ENCODE results near the gene SSBP3. TPM values are rescaled to one million over a fixed set of nuclear protein-coding genes. Genes with fewer than 3 reads are reported as not detected.

The SSBP3 gene
- total and polyA plus RNA-seq, 9 of the 15 experiments (the other 6 are each of a cell fraction or from before 2014, with no cell fraction given): 8.7 to 108 (median 33.8) TPM

GRCh38 chr1:54220004-54220811 is 186.0 kb downstream of the SSBP3 start (continued):
- TF ChIP-seq ZNF253 (CRISPR knock-in tag; conservative IDR thresholded peaks at IDR 0.05): no peak
- TF ChIP-seq PHTF2 (CRISPR knock-in tag; IDR thresholded peaks at IDR 0.05): no peak
- TF ChIP-seq MAX (CRISPR knock-in tag; IDR thresholded peaks at IDR 0.05): no peak
- no peak for TF ChIP-seq ZNF57 (CRISPR knock-in tag; IDR thresholded peaks at IDR 0.05)
- TF ChIP-seq TGIF2 (CRISPR knock-in tag; IDR thresholded peaks at IDR 0.05): no peak
- TF ChIP-seq ZNF583 (CRISPR knock-in tag; IDR thresholded peaks at IDR 0.05): no peak
- TF ChIP-seq, protein P1, sequence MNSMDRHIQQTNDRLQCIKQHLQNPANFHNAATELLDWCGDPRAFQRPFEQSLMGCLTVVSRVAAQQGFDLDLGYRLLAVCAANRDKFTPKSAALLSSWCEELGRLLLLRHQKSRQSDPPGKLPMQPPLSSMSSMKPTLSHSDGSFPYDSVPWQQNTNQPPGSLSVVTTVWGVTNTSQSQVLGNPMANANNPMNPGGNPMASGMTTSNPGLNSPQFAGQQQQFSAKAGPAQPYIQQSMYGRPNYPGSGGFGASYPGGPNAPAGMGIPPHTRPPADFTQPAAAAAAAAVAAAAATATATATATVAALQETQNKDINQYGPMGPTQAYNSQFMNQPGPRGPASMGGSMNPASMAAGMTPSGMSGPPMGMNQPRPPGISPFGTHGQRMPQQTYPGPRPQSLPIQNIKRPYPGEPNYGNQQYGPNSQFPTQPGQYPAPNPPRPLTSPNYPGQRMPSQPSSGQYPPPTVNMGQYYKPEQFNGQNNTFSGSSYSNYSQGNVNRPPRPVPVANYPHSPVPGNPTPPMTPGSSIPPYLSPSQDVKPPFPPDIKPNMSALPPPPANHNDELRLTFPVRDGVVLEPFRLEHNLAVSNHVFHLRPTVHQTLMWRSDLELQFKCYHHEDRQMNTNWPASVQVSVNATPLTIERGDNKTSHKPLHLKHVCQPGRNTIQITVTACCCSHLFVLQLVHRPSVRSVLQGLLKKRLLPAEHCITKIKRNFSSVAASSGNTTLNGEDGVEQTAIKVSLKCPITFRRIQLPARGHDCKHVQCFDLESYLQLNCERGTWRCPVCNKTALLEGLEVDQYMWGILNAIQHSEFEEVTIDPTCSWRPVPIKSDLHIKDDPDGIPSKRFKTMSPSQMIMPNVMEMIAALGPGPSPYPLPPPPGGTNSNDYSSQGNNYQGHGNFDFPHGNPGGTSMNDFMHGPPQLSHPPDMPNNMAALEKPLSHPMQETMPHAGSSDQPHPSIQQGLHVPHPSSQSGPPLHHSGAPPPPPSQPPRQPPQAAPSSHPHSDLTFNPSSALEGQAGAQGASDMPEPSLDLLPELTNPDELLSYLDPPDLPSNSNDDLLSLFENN (IDR thresholded peaks at IDR 0.05; ENCODE audit: low read depth in 2 of 2, low read length in 2 of 2): no peak
- no peak for TF ChIP-seq YBX1 (IDR thresholded peaks at IDR 0.05)
- TF ChIP-seq ZNF707 (CRISPR knock-in tag; conservative IDR thresholded peaks at IDR 0.05): no peak
- peak; percentile 71 for TF ChIP-seq MAFK (IDR thresholded peaks at IDR 0.05; ENCODE audit: low read length)
- TF ChIP-seq, protein P2, sequence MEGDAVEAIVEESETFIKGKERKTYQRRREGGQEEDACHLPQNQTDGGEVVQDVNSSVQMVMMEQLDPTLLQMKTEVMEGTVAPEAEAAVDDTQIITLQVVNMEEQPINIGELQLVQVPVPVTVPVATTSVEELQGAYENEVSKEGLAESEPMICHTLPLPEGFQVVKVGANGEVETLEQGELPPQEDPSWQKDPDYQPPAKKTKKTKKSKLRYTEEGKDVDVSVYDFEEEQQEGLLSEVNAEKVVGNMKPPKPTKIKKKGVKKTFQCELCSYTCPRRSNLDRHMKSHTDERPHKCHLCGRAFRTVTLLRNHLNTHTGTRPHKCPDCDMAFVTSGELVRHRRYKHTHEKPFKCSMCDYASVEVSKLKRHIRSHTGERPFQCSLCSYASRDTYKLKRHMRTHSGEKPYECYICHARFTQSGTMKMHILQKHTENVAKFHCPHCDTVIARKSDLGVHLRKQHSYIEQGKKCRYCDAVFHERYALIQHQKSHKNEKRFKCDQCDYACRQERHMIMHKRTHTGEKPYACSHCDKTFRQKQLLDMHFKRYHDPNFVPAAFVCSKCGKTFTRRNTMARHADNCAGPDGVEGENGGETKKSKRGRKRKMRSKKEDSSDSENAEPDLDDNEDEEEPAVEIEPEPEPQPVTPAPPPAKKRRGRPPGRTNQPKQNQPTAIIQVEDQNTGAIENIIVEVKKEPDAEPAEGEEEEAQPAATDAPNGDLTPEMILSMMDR (IDR thresholded peaks at IDR 0.05 in 2 of 3, conservative IDR thresholded peaks at IDR 0.05 in 1 of 3; ENCODE audit: insufficient read depth in 2 of 3, low read depth in 1 of 3, low read length in 3 of 3): no peak
- TF ChIP-seq SP1 (CRISPR knock-in tag; IDR thresholded peaks at IDR 0.05): no peak
- TF ChIP-seq MAFF (IDR thresholded peaks at IDR 0.05; ENCODE audit: low read length): peak; percentile 66
- TF ChIP-seq HMBOX1 (IDR thresholded peaks at IDR 0.05): no peak
- TF ChIP-seq ZKSCAN3 (CRISPR knock-in tag; IDR thresholded peaks at IDR 0.05): no peak
- no peak for TF ChIP-seq TFAP4 (CRISPR knock-in tag; IDR thresholded peaks at IDR 0.05; ENCODE audit: borderline replicate concordance)
- TF ChIP-seq, protein P3, sequence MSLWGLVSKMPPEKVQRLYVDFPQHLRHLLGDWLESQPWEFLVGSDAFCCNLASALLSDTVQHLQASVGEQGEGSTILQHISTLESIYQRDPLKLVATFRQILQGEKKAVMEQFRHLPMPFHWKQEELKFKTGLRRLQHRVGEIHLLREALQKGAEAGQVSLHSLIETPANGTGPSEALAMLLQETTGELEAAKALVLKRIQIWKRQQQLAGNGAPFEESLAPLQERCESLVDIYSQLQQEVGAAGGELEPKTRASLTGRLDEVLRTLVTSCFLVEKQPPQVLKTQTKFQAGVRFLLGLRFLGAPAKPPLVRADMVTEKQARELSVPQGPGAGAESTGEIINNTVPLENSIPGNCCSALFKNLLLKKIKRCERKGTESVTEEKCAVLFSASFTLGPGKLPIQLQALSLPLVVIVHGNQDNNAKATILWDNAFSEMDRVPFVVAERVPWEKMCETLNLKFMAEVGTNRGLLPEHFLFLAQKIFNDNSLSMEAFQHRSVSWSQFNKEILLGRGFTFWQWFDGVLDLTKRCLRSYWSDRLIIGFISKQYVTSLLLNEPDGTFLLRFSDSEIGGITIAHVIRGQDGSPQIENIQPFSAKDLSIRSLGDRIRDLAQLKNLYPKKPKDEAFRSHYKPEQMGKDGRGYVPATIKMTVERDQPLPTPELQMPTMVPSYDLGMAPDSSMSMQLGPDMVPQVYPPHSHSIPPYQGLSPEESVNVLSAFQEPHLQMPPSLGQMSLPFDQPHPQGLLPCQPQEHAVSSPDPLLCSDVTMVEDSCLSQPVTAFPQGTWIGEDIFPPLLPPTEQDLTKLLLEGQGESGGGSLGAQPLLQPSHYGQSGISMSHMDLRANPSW (CRISPR knock-in tag; IDR thresholded peaks at IDR 0.05): no peak
